ENCODE results near the gene IQGAP3. TPM values are rescaled to one million over a fixed set of nuclear protein-coding genes. Genes with fewer than 3 reads are reported as not detected.

Gene IQGAP3
- total RNA-seq, 1 experiment from 2014 or later, result 48.3 TPM

DNA sequence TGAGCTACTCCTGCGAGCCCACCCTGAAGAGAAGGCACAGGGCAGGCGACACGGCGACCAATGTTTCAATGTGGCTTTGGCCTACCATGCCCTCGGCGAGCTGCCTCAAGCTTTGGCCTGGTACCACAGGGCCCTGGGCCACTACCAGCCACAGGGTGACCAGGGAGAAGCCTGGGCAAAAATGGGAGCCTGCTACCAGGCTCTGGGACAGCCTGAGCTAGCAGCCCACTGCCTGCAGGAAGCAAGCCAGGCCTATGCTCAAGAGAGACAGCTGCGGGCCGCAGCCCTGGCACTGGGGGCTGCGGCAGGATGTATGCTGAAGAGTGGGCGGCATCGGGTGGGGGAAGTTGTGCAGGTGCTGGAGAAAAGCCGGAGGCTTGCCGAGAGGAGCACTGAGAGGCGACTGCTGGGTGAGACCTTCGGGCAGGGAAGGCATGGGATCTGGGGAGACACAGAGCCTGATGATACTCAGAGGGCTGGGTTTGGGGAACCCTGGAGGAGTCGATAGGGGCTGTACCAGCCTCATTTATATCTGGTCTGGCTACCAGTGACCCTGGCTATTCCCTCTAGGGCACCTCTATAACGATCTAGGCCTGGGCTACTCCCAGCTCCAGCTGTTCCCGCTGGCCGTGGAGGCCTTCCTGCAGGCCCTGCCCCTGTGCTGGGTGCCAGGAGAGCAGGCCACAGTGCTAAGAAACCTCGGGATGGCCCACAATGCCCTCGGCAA is 9.5 kb upstream of the IQGAP3 start:
- no TSS peak for BruUV-seq (replicated peaks)
- ChIA-PET CTCF (interaction anchor here (0.6 to 2.8 kb wide), 21 partner anchors 11 to 1752 kb away, joined by 3 to 18 read pairs (median 4); partner anchors contain the start of gene GPATCH4), POLR2A (interaction anchor here (0.6 to 3.8 kb wide), 3 partner anchors 10 to 38 kb away, joined by 3 to 25 read pairs (median 7); partner anchors contain the start of genes GPATCH4 and NAXE)
- Mint-ChIP-seq H3K36me3 (ENCODE audit: insufficient read depth, unreplicated experiment) (no peaks in the 10 kb centered on the region), H3K9me3 (ENCODE audit: unreplicated experiment) (no peaks in the 10 kb centered on the region), H3K27me3 (ENCODE audit: insufficient read depth, unreplicated experiment) (no peaks in the 10 kb centered on the region), H3K27ac (ENCODE audit: low read depth, unreplicated experiment) (no peak overlapping the region), H3K4me3 (ENCODE audit: unreplicated experiment) (no peak overlapping the region), H3K4me1 (ENCODE audit: insufficient read depth, unreplicated experiment) (peaks cover 6% of the 10 kb centered on the region)
- intact Hi-C loops (cut with micrococcal nuclease), result no loop called here
- TF ChIP-seq, protein P1, sequence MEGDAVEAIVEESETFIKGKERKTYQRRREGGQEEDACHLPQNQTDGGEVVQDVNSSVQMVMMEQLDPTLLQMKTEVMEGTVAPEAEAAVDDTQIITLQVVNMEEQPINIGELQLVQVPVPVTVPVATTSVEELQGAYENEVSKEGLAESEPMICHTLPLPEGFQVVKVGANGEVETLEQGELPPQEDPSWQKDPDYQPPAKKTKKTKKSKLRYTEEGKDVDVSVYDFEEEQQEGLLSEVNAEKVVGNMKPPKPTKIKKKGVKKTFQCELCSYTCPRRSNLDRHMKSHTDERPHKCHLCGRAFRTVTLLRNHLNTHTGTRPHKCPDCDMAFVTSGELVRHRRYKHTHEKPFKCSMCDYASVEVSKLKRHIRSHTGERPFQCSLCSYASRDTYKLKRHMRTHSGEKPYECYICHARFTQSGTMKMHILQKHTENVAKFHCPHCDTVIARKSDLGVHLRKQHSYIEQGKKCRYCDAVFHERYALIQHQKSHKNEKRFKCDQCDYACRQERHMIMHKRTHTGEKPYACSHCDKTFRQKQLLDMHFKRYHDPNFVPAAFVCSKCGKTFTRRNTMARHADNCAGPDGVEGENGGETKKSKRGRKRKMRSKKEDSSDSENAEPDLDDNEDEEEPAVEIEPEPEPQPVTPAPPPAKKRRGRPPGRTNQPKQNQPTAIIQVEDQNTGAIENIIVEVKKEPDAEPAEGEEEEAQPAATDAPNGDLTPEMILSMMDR (IDR thresholded peaks at IDR 0.05; ENCODE audit: unreplicated experiment), result no peak
- DNase-seq (ENCODE audit: unreplicated experiment), result no peak

DNA sequence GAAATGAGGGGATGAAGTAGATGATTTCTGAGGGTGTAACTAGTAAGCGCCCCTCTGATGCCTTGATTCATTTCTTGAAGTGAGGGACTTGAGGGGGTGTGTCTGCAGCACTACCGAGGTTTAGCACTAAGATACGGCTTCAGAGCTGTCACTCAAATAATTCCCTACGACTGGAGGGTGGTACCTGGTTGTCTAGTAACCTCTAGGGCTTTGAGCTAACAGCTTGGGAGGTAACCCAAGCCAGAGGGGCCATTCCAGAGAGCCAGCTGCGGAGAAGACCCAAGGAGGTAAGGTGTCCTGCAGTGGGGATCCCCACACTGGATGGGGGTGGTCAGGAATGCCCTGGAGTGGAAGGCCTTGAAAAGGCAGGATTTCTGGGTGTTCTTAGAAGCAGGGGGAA is 7.1 kb upstream of the IQGAP3 start, which contains the start of gene TTC24:
Gene TTC24, plus strand, starts transcription at position 252 of the 400 bp plus-strand sequence. CDS start 1,642 bp downstream, outside the sequence.
- intact Hi-C loops (cut with micrococcal nuclease), result no loop called here
- no peaks in the 10 kb centered on the region for H3K9me3 Mint-ChIP-seq (ENCODE audit: unreplicated experiment)
- CTCF ChIA-PET, result interaction anchor here (0.6 to 2.1 kb wide), 10 partner anchors 13 to 448 kb away, joined by 3 to 6 read pairs (median 3); partner anchors contain the start of gene NAXE
- peaks cover 11% of the 10 kb centered on the region for H3K27me3 Mint-ChIP-seq (ENCODE audit: insufficient read depth, unreplicated experiment)
- POLR2A ChIA-PET, result interaction anchor here (0.6 to 3.8 kb wide), 3 partner anchors 12 to 108 kb away, joined by 3 to 25 read pairs (median 3); partner anchors contain the start of gene NAXE
- BruUV-seq (replicated peaks), result no TSS peak
- TF ChIP-seq, protein P1 (IDR thresholded peaks at IDR 0.05; ENCODE audit: unreplicated experiment), result no peak
- H3K4me3 Mint-ChIP-seq (ENCODE audit: unreplicated experiment), result no peak within 1 kb of the TSS
- no peak within 1 kb of the TSS for H3K27ac Mint-ChIP-seq (ENCODE audit: low read depth, unreplicated experiment)
- no peak for DNase-seq (ENCODE audit: unreplicated experiment)
- H3K36me3 Mint-ChIP-seq (ENCODE audit: insufficient read depth, unreplicated experiment), result no peaks in the 10 kb centered on the region
- H3K4me1 Mint-ChIP-seq (ENCODE audit: insufficient read depth, unreplicated experiment), result peaks cover 6% of the 10 kb centered on the region

DNA sequence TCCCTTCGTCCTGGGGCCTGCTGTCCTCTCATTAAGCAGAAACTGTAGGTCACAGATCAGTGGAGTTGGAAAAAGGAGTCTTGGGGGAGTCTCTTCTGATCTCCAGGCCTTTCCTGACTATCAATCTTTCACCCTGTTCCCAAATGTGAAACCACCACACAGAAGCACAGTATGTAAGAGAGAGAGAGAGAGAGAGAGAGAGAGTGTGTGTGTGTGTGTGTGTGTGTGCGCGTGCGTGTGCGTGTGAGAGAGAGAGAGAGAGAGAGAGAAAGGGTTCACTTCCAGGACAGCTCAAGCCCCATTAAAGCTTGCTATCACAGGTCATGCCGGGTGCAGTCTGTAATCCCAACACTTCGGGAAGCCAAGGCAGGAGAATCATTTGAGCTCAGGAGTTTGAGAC is 5.7 kb upstream of the IQGAP3 start:
- BruUV-seq (replicated peaks), result no TSS peak
- Mint-ChIP-seq H3K4me1 (ENCODE audit: insufficient read depth, unreplicated experiment) (peaks cover 2% of the 10 kb centered on the region), H3K27ac (ENCODE audit: low read depth, unreplicated experiment) (no peak overlapping the region), H3K9me3 (ENCODE audit: unreplicated experiment) (no peaks in the 10 kb centered on the region), H3K27me3 (ENCODE audit: insufficient read depth, unreplicated experiment) (peaks cover 11% of the 10 kb centered on the region), H3K36me3 (ENCODE audit: insufficient read depth, unreplicated experiment) (no peaks in the 10 kb centered on the region), H3K4me3 (ENCODE audit: unreplicated experiment) (no peak overlapping the region)
- intact Hi-C loops (cut with micrococcal nuclease), result no loop called here
- ChIA-PET POLR2A (no interaction called here), CTCF (interaction anchor here (0.6 to 2.6 kb wide), 6 partner anchors 30 to 76 kb away, joined by 3 to 12 read pairs (median 3); no protein-coding TSS in a partner anchor)
- DNase-seq (ENCODE audit: unreplicated experiment), result no peak
- TF ChIP-seq, protein P1 (IDR thresholded peaks at IDR 0.05; ENCODE audit: unreplicated experiment), result no peak

DNA sequence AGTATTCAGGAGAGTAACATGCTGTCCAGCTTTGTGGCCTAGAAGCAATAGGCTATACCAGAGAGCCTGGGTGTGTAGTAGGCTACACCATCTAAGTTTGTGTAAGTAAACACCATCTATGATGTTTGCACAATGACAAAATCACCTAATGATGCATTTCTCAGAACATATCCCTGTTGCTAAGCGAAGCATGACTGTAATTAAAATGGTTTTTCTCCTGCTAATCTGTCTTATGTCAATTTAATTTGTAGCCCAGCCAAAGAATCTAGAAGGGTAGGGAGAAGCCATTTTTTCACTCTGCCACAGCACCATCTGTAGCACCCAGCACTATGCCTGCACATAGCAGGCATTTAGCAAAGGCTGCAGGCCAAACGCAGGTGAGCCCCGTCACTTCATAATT is 5.2 kb upstream of the IQGAP3 start:
- Mint-ChIP-seq H3K27me3 (ENCODE audit: insufficient read depth, unreplicated experiment) (peaks cover 11% of the 10 kb centered on the region), H3K36me3 (ENCODE audit: insufficient read depth, unreplicated experiment) (no peaks in the 10 kb centered on the region), H3K27ac (ENCODE audit: low read depth, unreplicated experiment) (no peak overlapping the region), H3K4me3 (ENCODE audit: unreplicated experiment) (no peak overlapping the region), H3K4me1 (ENCODE audit: insufficient read depth, unreplicated experiment) (peaks cover 7% of the 10 kb centered on the region), H3K9me3 (ENCODE audit: unreplicated experiment) (no peaks in the 10 kb centered on the region)
- ChIA-PET POLR2A (interaction anchor here (0.9 kb wide), 1 partner anchor 74 kb away, joined by 3 read pairs; no protein-coding TSS in a partner anchor), CTCF (interaction anchor here (0.8 to 2.6 kb wide), 5 partner anchors 28 to 76 kb away, joined by 3 to 12 read pairs (median 6); no protein-coding TSS in a partner anchor)
- intact Hi-C loops (cut with micrococcal nuclease), result no loop called here
- TF ChIP-seq, protein P1 (IDR thresholded peaks at IDR 0.05; ENCODE audit: unreplicated experiment), result no peak
- DNase-seq (ENCODE audit: unreplicated experiment), result no peak
- BruUV-seq (replicated peaks), result no TSS peak

Data from MCF 10A (cell line).